ENCODE measurements around the gene STRAP. TPM values are rescaled to one million over a fixed set of nuclear protein-coding genes. Genes with fewer than 3 reads are reported as not detected.
"Not testable (repeated sequence)": the region's sequence is repeated elsewhere in the genome, so short reads cannot be mapped to it uniquely, and the experiment has no call there.

STRAP gene
- total RNA-seq, 2 donors from 2014 or later = 24.1 to 28.5 TPM

GRCh38 chr12:15942475-15942874, 60.3 kb downstream of the STRAP start:
- 90 to 94% methylated on average over 5 of the region's 5 CpGs for WGBS, 2 donors
- H3K4me1 ChIP-seq = no peaks in the 10 kb centered on the region
- no peak overlapping the region for H3K4me3 ChIP-seq
- H3K27me3 ChIP-seq = no peaks in the 10 kb centered on the region
- peaks cover 0 to 6% (median 0%) of the 10 kb centered on the region in 3 donors for H3K9me3 ChIP-seq
- no peaks in the 10 kb centered on the region for H3K36me3 ChIP-seq (replicated peaks in 1 of 2; ENCODE audit: insufficient read depth in 1 of 2, low read depth in 2 of 2)
- no peak overlapping the region for H3K27ac ChIP-seq
- TF ChIP-seq CTCF (IDR thresholded peaks at IDR 0.05) (no peak), POLR2A (IDR thresholded peaks at IDR 0.05) (no peak)
- no peak for DNase-seq
- intact Hi-C loops (cut with DNase I) = no loop called here
- no peak for ATAC-seq

GRCh38 chr12:15943519-15943918, 61.3 kb downstream of the STRAP start:
- ATAC-seq; H3K27me3 ChIP-seq; intact Hi-C loops (cut with DNase I); H3K36me3 ChIP-seq (replicated peaks in 1 of 2; ENCODE audit: insufficient read depth in 1 of 2, low read depth in 2 of 2); H3K4me3 ChIP-seq; H3K4me1 ChIP-seq; H3K9me3 ChIP-seq; DNase-seq; H3K27ac ChIP-seq: not testable (repeated sequence)
- 92 to 97% methylated on average over 5 of the region's 5 CpGs for WGBS, 2 donors

GRCh38 chr12:15948461-15948860, 66.3 kb downstream of the STRAP start:
- intact Hi-C loops (cut with DNase I) = not testable (repeated sequence)

More at GRCh38 chr12:15948461-15948860, 66.3 kb downstream of the STRAP start:
- 92 to 96% methylated on average over 10 of the region's 10 CpGs for WGBS, 2 donors
- not testable (repeated sequence) for H3K4me1 ChIP-seq; ATAC-seq; DNase-seq; H3K27me3 ChIP-seq; H3K4me3 ChIP-seq; H3K9me3 ChIP-seq; H3K36me3 ChIP-seq (replicated peaks in 1 of 2; ENCODE audit: insufficient read depth in 1 of 2, low read depth in 2 of 2); H3K27ac ChIP-seq

Other genes starting within 250 kb of the STRAP start
- gene EPS8, start 93.0 kb upstream of the STRAP start, total RNA-seq = 10 to 100 TPM; 31.6 to 41.2 TPM
- 10 to 100 TPM in 1 of 2 donors, 1 to 10 TPM in 1; 4.9 to 19.7 TPM for gene DERA, start 28.9 kb downstream of the STRAP start, total RNA-seq

Measured in body of pancreas (tissue), 4 donors.